ENCODE measurements around the gene TMEM250. TPM values are rescaled to one million over a fixed set of nuclear protein-coding genes. Genes with fewer than 3 reads are reported as not detected.

TMEM250 gene
- total and polyA plus RNA-seq, 9 of the 15 experiments (the other 6 are each of a cell fraction or from before 2014, with no cell fraction given): 0.32 to 44.6 (median 12.2) TPM

DNA sequence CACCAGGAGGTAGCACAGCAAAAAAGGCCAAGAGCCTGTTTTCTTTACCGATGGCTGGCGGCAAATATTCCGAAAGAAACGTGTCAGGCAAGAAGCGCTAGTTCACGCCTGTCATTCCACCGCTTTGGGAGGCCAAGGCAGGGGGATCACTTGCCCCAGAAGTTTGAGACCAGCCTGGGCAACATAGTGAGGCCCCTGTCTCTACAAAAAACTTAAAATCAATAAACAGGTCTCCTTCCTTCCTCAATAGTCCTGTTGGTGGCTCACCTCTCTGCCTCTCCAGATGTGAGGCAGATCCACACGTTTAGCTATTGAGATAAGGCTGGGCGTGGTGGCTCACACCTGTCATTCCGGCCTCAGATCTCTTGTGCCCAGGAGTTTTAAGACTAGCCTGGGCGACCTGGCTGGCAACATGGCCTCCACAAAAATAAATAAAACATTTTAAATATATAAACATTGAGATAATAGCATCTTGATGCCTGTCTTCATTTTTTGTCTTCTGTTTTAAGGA, 1.3 kb upstream of the TMEM250 start (continued):
- TF ChIP-seq CBX8 (IDR thresholded peaks at IDR 0.05; ENCODE audit: borderline replicate concordance, extremely low read depth, low read depth, low read length, poor library complexity, severe bottlenecking) (no peak), CCNT2 (IDR thresholded peaks at IDR 0.05; ENCODE audit: borderline replicate concordance, extremely low read depth, insufficient read length, low read depth, low read length) (no peak), EP300 (IDR thresholded peaks at IDR 0.05; ENCODE audit: low read length) (no peak), ZNF699 (CRISPR knock-in tag; IDR thresholded peaks at IDR 0.05; ENCODE audit: insufficient replicate concordance) (no peak), HIVEP1 (CRISPR knock-in tag; IDR thresholded peaks at IDR 0.05) (no peak), SMARCC2 (IDR thresholded peaks at IDR 0.05; ENCODE audit: low read depth) (no peak), GMEB1 (CRISPR knock-in tag; IDR thresholded peaks at IDR 0.05) (no peak), GTF2F1 (IDR thresholded peaks at IDR 0.05; ENCODE audit: low read depth, low read length) (no peak), E2F3 (CRISPR knock-in tag; IDR thresholded peaks at IDR 0.05) (no peak), HEY1 (CRISPR knock-in tag; IDR thresholded peaks at IDR 0.05; ENCODE audit: borderline replicate concordance) (no peak), ZFPM2 (CRISPR knock-in tag; IDR thresholded peaks at IDR 0.05) (no peak), ZBTB11 (CRISPR knock-in tag; IDR thresholded peaks at IDR 0.05) (no peak), MBD2 (IDR thresholded peaks at IDR 0.05; ENCODE audit: borderline replicate concordance, low read depth) (no peak), ZNF444 (CRISPR knock-in tag; IDR thresholded peaks at IDR 0.05) (no peak), ZHX1 (conservative IDR thresholded peaks at IDR 0.05; ENCODE audit: low read length) (no peak), CBFA2T3 (IDR thresholded peaks at IDR 0.05) (peak; percentile 67), LARP7 (IDR thresholded peaks at IDR 0.05) (no peak), RUNX1 (IDR thresholded peaks at IDR 0.05; ENCODE audit: low read depth) (no peak), TAL1 (IDR thresholded peaks at IDR 0.05) (peak; percentile 27; the same call in 1 of the 2 replicates)
- TF ChIP-seq, protein P1, sequence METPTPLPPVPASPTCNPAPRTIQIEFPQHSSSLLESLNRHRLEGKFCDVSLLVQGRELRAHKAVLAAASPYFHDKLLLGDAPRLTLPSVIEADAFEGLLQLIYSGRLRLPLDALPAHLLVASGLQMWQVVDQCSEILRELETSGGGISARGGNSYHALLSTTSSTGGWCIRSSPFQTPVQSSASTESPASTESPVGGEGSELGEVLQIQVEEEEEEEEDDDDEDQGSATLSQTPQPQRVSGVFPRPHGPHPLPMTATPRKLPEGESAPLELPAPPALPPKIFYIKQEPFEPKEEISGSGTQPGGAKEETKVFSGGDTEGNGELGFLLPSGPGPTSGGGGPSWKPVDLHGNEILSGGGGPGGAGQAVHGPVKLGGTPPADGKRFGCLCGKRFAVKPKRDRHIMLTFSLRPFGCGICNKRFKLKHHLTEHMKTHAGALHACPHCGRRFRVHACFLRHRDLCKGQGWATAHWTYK (CRISPR knock-in tag; IDR thresholded peaks at IDR 0.05): no peak
